ENCODE data around the gene CHTOP.

- TF ChIP-seq FOXM1 (IDR thresholded peaks at IDR 0.05; ENCODE audit: low read depth): no peak
- no peak for TF ChIP-seq IRF3 (IDR thresholded peaks at IDR 0.05; ENCODE audit: low read depth, low read length)
- no peak for TF ChIP-seq POLR2AphosphoS5 (IDR thresholded peaks at IDR 0.05; ENCODE audit: low read depth, low read length)
- no peak for TF ChIP-seq CTCF (IDR thresholded peaks at IDR 0.05)
- TF ChIP-seq ZBTB33 (IDR thresholded peaks at IDR 0.05; ENCODE audit: borderline replicate concordance, low read depth): no peak
- TF ChIP-seq MAX (IDR thresholded peaks at IDR 0.05; ENCODE audit: low read depth): no peak
- no peak for TF ChIP-seq RAD21 (IDR thresholded peaks at IDR 0.05; ENCODE audit: low read length)
- no peak for TF ChIP-seq ELF1 (IDR thresholded peaks at IDR 0.05)
- no peak for TF ChIP-seq SMC3 (IDR thresholded peaks at IDR 0.05; ENCODE audit: low read depth, low read length)
- TF ChIP-seq REST (IDR thresholded peaks at IDR 0.05; ENCODE audit: low read depth, low read length): no peak
- no peak for TF ChIP-seq EP300 (IDR thresholded peaks at IDR 0.05; ENCODE audit: borderline replicate concordance in 1 of 2, low read depth in 1 of 2, low read length in 1 of 2)
- TF ChIP-seq CHD2 (IDR thresholded peaks at IDR 0.05; ENCODE audit: low read length, partially characterized antibody): no peak
- TF ChIP-seq NRF1 (IDR thresholded peaks at IDR 0.05; ENCODE audit: low read depth, low read length): no peak
- TF ChIP-seq NFIC (IDR thresholded peaks at IDR 0.05; ENCODE audit: borderline replicate concordance): no peak
Measured at GRCh38 chr1:153619171-153619570, 14.7 kb upstream of the CHTOP start.
